Measurements from ENCODE around the gene PRKCA. TPM values are rescaled to one million over a fixed set of nuclear protein-coding genes. Genes with fewer than 3 reads are reported as not detected.

The PRKCA gene
- total RNA-seq, 1 donor from 2014 or later = 16.4 TPM

- peaks cover 3% of the 10 kb centered on the region for H3K36me3 Mint-ChIP-seq (ENCODE audit: insufficient read depth)
- no peak for DNase-seq (ENCODE audit: low spot score, unreplicated experiment)
- no peaks in the 10 kb centered on the region for H3K27me3 Mint-ChIP-seq
- H3K27ac Mint-ChIP-seq = no peak overlapping the region
- no peak overlapping the region for H3K4me3 Mint-ChIP-seq (ENCODE audit: low read depth)
- no peaks in the 10 kb centered on the region for H3K9me3 Mint-ChIP-seq (ENCODE audit: low read depth)
- peaks cover 12% of the 10 kb centered on the region for H3K4me1 Mint-ChIP-seq (ENCODE audit: low read depth)
- no peak for TF ChIP-seq CTCF (IDR thresholded peaks at IDR 0.05; ENCODE audit: unreplicated experiment)
These were observed 381.8 kb downstream of the PRKCA start for GRCh38 chr17:66684261-66684660.

- Mint-ChIP-seq H3K27me3 (no peaks in the 10 kb centered on the region), H3K4me3 (ENCODE audit: low read depth) (no peak overlapping the region), H3K27ac (no peak overlapping the region), H3K9me3 (ENCODE audit: low read depth) (no peaks in the 10 kb centered on the region), H3K4me1 (ENCODE audit: low read depth) (peaks cover 16% of the 10 kb centered on the region), H3K36me3 (ENCODE audit: insufficient read depth) (peaks cover 3% of the 10 kb centered on the region)
- TF ChIP-seq CTCF (IDR thresholded peaks at IDR 0.05; ENCODE audit: unreplicated experiment) = no peak
- DNase-seq (ENCODE audit: low spot score, unreplicated experiment) = no peak
These were observed 382.3 kb downstream of the PRKCA start for GRCh38 chr17:66684731-66685130.

- peaks cover 13% of the 10 kb centered on the region for H3K4me1 Mint-ChIP-seq (ENCODE audit: low read depth)
- H3K4me3 Mint-ChIP-seq (ENCODE audit: low read depth) = no peak overlapping the region
- peaks cover 3% of the 10 kb centered on the region for H3K36me3 Mint-ChIP-seq (ENCODE audit: insufficient read depth)
- no peak overlapping the region for H3K27ac Mint-ChIP-seq
- TF ChIP-seq CTCF (IDR thresholded peaks at IDR 0.05; ENCODE audit: unreplicated experiment) = no peak
- H3K9me3 Mint-ChIP-seq (ENCODE audit: low read depth) = no peaks in the 10 kb centered on the region
- DNase-seq (ENCODE audit: low spot score, unreplicated experiment) = no peak
- no peaks in the 10 kb centered on the region for H3K27me3 Mint-ChIP-seq
These were observed 384.2 kb downstream of the PRKCA start for GRCh38 chr17:66686601-66687000.

GRCh38 chr17:66687570-66688284, 385.3 kb downstream of the PRKCA start:
- H3K9me3 Mint-ChIP-seq (ENCODE audit: low read depth) = no peaks in the 10 kb centered on the region
- peaks cover 18% of the 10 kb centered on the region for H3K4me1 Mint-ChIP-seq (ENCODE audit: low read depth)
- no peak overlapping the region for H3K4me3 Mint-ChIP-seq (ENCODE audit: low read depth)

GRCh38 chr17:66689221-66689620, 386.8 kb downstream of the PRKCA start:
- peaks cover 3% of the 10 kb centered on the region for H3K36me3 Mint-ChIP-seq (ENCODE audit: insufficient read depth)
- H3K27ac Mint-ChIP-seq = peak overlapping the region; percentile 38
- no peak overlapping the region for H3K4me3 Mint-ChIP-seq (ENCODE audit: low read depth)
- H3K27me3 Mint-ChIP-seq = no peaks in the 10 kb centered on the region
- no peaks in the 10 kb centered on the region for H3K9me3 Mint-ChIP-seq (ENCODE audit: low read depth)
- DNase-seq (ENCODE audit: low spot score, unreplicated experiment) = no peak
- peaks cover 18% of the 10 kb centered on the region for H3K4me1 Mint-ChIP-seq (ENCODE audit: low read depth)
- no peak for TF ChIP-seq CTCF (IDR thresholded peaks at IDR 0.05; ENCODE audit: unreplicated experiment)

More at GRCh38 chr17:66687570-66688284, 385.3 kb downstream of the PRKCA start:
- no peak overlapping the region for H3K27ac Mint-ChIP-seq
- H3K36me3 Mint-ChIP-seq (ENCODE audit: insufficient read depth) = peaks cover 3% of the 10 kb centered on the region
- no peak for TF ChIP-seq CTCF (IDR thresholded peaks at IDR 0.05; ENCODE audit: unreplicated experiment)
- DNase-seq (ENCODE audit: low spot score, unreplicated experiment) = no peak
- H3K27me3 Mint-ChIP-seq = no peaks in the 10 kb centered on the region

Measured in progenitor cell of endocrine pancreas (in vitro differentiated cells).